Neural cell (in vitro differentiated cells): ENCODE data around the gene MOCOS. TPM values are rescaled to one million over a fixed set of nuclear protein-coding genes. Genes with fewer than 3 reads are reported as not detected.

ENCODE experiments used
- H2AFZ ChIP-seq: fragments of 200-600, 300-800 bp; sonication (generic), shearing (Covaris generic); 2 replicates; pipeline ENCODE4 v1.6.0; 2014; ENCODE audit warnings: low read depth, mild to moderate bottlenecking, antibody characterized with exemption, low read length, moderate library complexity
- H3F3A ChIP-seq: fragments of 200-600 bp; shearing (Covaris generic); 2 replicates; pipeline ENCODE4 v1.6.1; 2016; ENCODE audit warnings: mild to moderate bottlenecking, moderate library complexity, mixed read lengths, antibody characterized with exemption, low read length; ENCODE audit not compliant: insufficient read depth, poor library complexity, severe bottlenecking
- H3K27ac ChIP-seq: fragments of 200-600, 300-800 bp; sonication (generic), shearing (Covaris generic); 2 replicates; pipeline ENCODE4 v1.5.1; 2014; ENCODE audit warnings: mild to moderate bottlenecking, low read length, moderate library complexity
- H3K27me3 ChIP-seq: fragments of 300-800, 200-600 bp; sonication (generic), shearing (Covaris generic); 2 replicates; pipeline ENCODE4 v1.6.0; 2014; ENCODE audit warnings: mild to moderate bottlenecking, low read depth, low read length, moderate library complexity; ENCODE audit not compliant: insufficient read depth
- H3K36me3 ChIP-seq: fragments of 300-800, 200-600 bp; sonication (generic), shearing (Covaris generic); 2 replicates; pipeline ENCODE4 v1.5.1; 2014; ENCODE audit warnings: mild to moderate bottlenecking, antibody characterized with exemption, low read length, moderate library complexity; ENCODE audit not compliant: insufficient read depth
- H3K4me2 ChIP-seq: fragments of 300-800, 200-600 bp; sonication (generic), shearing (Covaris generic); 2 replicates; pipeline ENCODE4 v1.6.0; 2014; ENCODE audit warnings: mild to moderate bottlenecking, low read length
- H3K4me3 ChIP-seq: fragments of 300-800, 200-600 bp; sonication (generic), shearing (Covaris generic); 2 replicates; pipeline ENCODE4 v1.5.1; 2014; ENCODE audit warnings: mild to moderate bottlenecking, low read length, moderate library complexity
- H3K79me2 ChIP-seq: fragments of 200-600 bp; shearing (Covaris generic); replicated peaks from 2 replicates; pipeline ENCODE4 v1.6.0; 2014; ENCODE audit warnings: mild to moderate bottlenecking, low read length, moderate library complexity; ENCODE audit not compliant: insufficient read depth
- H3K9ac ChIP-seq: fragments of 300-800, 200-600 bp; sonication (generic), shearing (Covaris generic); 2 replicates; pipeline ENCODE4 v1.6.1; 2016; ENCODE audit warnings: mild to moderate bottlenecking, low read length, mixed read lengths
- H3K9me2 ChIP-seq: fragments of 200-600 bp; shearing (Covaris generic); 2 replicates; pipeline ENCODE4 v1.6.1; 2016; ENCODE audit warnings: mild to moderate bottlenecking, low read length, mixed read lengths; ENCODE audit not compliant: insufficient read depth
- H3K9me3 ChIP-seq: fragments of 200-600, 300-800 bp; sonication (generic), shearing (Covaris generic); 2 replicates; pipeline ENCODE4 v1.6.1; 2016; ENCODE audit warnings: mild to moderate bottlenecking, mixed run types, low read length, moderate library complexity, mixed read lengths
- H4K20me1 ChIP-seq: fragments of 200-600 bp; shearing (Covaris generic); 2 replicates; pipeline ENCODE4 v1.6.1; 2016; ENCODE audit warnings: mild to moderate bottlenecking, mixed run types; ENCODE audit not compliant: insufficient read depth
- CTCF ChIP-seq: fragments of 450-650 bp; IDR thresholded peaks from 2 replicates; pipeline ENCODE4 v1.5.1; 2014; ENCODE audit warnings: antibody characterized with exemption, mild to moderate bottlenecking, moderate library complexity; ENCODE audit not compliant: poor library complexity, severe bottlenecking
- EP300 ChIP-seq: fragments of 450-650 bp; conservative IDR thresholded peaks from 2 replicates; pipeline ENCODE4 v1.6.1; 2014; ENCODE audit warnings: antibody characterized with exemption, mild to moderate bottlenecking, moderate library complexity; ENCODE audit not compliant: poor library complexity, severe bottlenecking
- EZH2 ChIP-seq: fragments of 200-600, 300-800 bp; shearing (Covaris generic), sonication (generic); IDR thresholded peaks from 2 replicates; pipeline ENCODE4 v1.6.1; 2014; ENCODE audit warnings: antibody characterized with exemption, low read length, borderline replicate concordance, mild to moderate bottlenecking; ENCODE audit not compliant: insufficient read depth, poor library complexity, severe bottlenecking
- MXI1 ChIP-seq: fragments of 450-650 bp; conservative IDR thresholded peaks from 2 replicates; pipeline ENCODE4 v1.6.1; 2014; ENCODE audit warnings: antibody characterized with exemption, mild to moderate bottlenecking; ENCODE audit not compliant: poor library complexity, severe bottlenecking
- POLR2AphosphoS5 ChIP-seq: IDR thresholded peaks from 2 replicates; pipeline ENCODE4 v1.6.1; 2012
- RAD21 ChIP-seq: fragments of 450-650 bp; conservative IDR thresholded peaks from 2 replicates; pipeline ENCODE4 v1.6.1; 2014; ENCODE audit warnings: antibody characterized with exemption, mild to moderate bottlenecking, moderate library complexity
- SMC3 ChIP-seq: fragments of 450-650 bp; conservative IDR thresholded peaks from 2 replicates; pipeline ENCODE4 v1.6.1; 2014; ENCODE audit warnings: antibody characterized with exemption, mild to moderate bottlenecking, moderate library complexity; ENCODE audit not compliant: poor library complexity
- TAF1 ChIP-seq: IDR thresholded peaks from 2 replicates; pipeline ENCODE4 v1.6.1; 2012; ENCODE audit warnings: low read depth
- polyA plus RNA-seq: library from polyadenylated mRNA; depleted of rRNA; stranded (reverse); fragments of >200 nt; gene quantifications from 2 replicates; pipeline ENCODE4 v1.2.3, GENCODE V29; 2014
- TF ChIP-seq, protein P1 (sequence below): IDR thresholded peaks from 2 replicates; pipeline ENCODE4 v1.6.1; 2012; ENCODE audit warnings: borderline replicate concordance

MOCOS gene
- polyA plus RNA-seq, 1 donor from 2014 or later, result not detected

DNA sequence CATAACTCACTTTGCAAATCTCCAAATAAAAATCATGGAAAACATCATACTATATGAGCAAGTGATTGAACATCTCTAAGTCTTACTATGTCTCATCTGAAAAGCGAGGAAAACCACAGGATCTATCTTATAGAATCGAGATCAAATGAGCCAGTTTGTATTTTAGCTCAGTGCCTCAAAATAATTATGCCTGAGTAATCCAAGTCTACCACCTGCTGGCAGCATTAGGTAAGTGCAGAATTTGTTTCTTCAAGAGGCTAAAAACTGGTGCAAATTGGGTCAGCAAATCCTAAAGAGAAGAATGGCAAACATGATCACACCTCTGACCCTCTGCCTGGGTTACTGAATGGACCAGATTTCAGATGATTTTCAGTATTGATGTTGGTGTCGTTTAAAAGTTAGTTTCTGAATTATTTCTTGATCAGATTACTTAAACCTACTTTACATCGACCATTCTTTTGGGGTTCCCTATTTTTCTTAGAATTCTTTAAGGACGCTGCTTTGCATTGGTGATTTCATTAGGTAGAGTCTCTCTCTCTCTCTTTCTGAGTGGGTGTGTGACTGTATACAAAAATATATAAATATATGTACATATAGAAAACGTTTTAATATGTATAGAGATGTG is 97.5 kb downstream of the MOCOS start:
- H3K9ac ChIP-seq, result no peak overlapping the region
- H3K9me3 ChIP-seq, result no peaks in the 10 kb centered on the region
- no peak overlapping the region for H3K27ac ChIP-seq
- no peak overlapping the region for H3K4me2 ChIP-seq
- H3F3A ChIP-seq, result no peaks in the 10 kb centered on the region
- no peaks in the 10 kb centered on the region for H3K36me3 ChIP-seq
- H3K79me2 ChIP-seq, result no peaks in the 10 kb centered on the region
- H2AFZ ChIP-seq, result no peak overlapping the region
- no peak overlapping the region for H3K4me3 ChIP-seq
- no peak for TF ChIP-seq TAF1
- peak; percentile 97 for TF ChIP-seq SMC3
- peak; percentile 95 for TF ChIP-seq CTCF
- no peak for TF ChIP-seq POLR2AphosphoS5
- TF ChIP-seq, protein P1, sequence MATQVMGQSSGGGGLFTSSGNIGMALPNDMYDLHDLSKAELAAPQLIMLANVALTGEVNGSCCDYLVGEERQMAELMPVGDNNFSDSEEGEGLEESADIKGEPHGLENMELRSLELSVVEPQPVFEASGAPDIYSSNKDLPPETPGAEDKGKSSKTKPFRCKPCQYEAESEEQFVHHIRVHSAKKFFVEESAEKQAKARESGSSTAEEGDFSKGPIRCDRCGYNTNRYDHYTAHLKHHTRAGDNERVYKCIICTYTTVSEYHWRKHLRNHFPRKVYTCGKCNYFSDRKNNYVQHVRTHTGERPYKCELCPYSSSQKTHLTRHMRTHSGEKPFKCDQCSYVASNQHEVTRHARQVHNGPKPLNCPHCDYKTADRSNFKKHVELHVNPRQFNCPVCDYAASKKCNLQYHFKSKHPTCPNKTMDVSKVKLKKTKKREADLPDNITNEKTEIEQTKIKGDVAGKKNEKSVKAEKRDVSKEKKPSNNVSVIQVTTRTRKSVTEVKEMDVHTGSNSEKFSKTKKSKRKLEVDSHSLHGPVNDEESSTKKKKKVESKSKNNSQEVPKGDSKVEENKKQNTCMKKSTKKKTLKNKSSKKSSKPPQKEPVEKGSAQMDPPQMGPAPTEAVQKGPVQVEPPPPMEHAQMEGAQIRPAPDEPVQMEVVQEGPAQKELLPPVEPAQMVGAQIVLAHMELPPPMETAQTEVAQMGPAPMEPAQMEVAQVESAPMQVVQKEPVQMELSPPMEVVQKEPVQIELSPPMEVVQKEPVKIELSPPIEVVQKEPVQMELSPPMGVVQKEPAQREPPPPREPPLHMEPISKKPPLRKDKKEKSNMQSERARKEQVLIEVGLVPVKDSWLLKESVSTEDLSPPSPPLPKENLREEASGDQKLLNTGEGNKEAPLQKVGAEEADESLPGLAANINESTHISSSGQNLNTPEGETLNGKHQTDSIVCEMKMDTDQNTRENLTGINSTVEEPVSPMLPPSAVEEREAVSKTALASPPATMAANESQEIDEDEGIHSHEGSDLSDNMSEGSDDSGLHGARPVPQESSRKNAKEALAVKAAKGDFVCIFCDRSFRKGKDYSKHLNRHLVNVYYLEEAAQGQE, result no peak
- no peak for TF ChIP-seq EP300
- peak; percentile 97 for TF ChIP-seq RAD21
- no peak for TF ChIP-seq EZH2
- TF ChIP-seq MXI1, result no peak
- no peaks in the 10 kb centered on the region for H3K27me3 ChIP-seq
- no peaks in the 10 kb centered on the region for H4K20me1 ChIP-seq
- no peaks in the 10 kb centered on the region for H3K9me2 ChIP-seq

GRCh38 chr18:36287653-36288052 is 100.4 kb downstream of the MOCOS start:
- Histone ChIP-seq H3K9me3 (no peaks in the 10 kb centered on the region), H3K4me3 (no peak overlapping the region), H3K79me2 (no peaks in the 10 kb centered on the region), H3K9me2 (no peaks in the 10 kb centered on the region), H3K27ac (no peak overlapping the region), H3K36me3 (no peaks in the 10 kb centered on the region), H3K27me3 (no peaks in the 10 kb centered on the region), H3K9ac (no peak overlapping the region), H3K4me2 (no peak overlapping the region), H3F3A (no peaks in the 10 kb centered on the region), H4K20me1 (no peaks in the 10 kb centered on the region), H2AFZ (no peak overlapping the region)
- no peak for TF ChIP-seq EZH2
